ENCODE data around the gene DRD4.
"Not testable (repeated sequence)": the region's sequence is repeated elsewhere in the genome, so short reads cannot be mapped to it uniquely, and the experiment has no call there.

Gene DRD4

GRCh38 chr11:679271-680207 is 42.5 kb downstream of the DRD4 start:
- no peak for DNase-seq (ENCODE audit: low read depth)

- DNase-seq (ENCODE audit: low read depth), result no peak
Observed at GRCh38 chr11:680476-680875, 43.4 kb downstream of the DRD4 start.

- DNase-seq (ENCODE audit: low read depth), result no peak
Observed at GRCh38 chr11:680970-681369, 43.9 kb downstream of the DRD4 start.

GRCh38 chr11:686451-687243 is 49.6 kb downstream of the DRD4 start:
- no peak for DNase-seq (ENCODE audit: low read depth)

- DNase-seq (ENCODE audit: low read depth), result no peak
Observed at GRCh38 chr11:687751-688150, 50.7 kb downstream of the DRD4 start.

GRCh38 chr11:688681-689080 is 51.6 kb downstream of the DRD4 start:
- DNase-seq (ENCODE audit: low read depth), result no peak

GRCh38 chr11:689625-690024 is 52.6 kb downstream of the DRD4 start:
- DNase-seq (ENCODE audit: low read depth), result no peak

- DNase-seq (ENCODE audit: low read depth), result not testable (repeated sequence)
Observed at GRCh38 chr11:690244-690643, 53.2 kb downstream of the DRD4 start.

All from fibroblast of the conjunctiva (primary cell).